Body of pancreas (tissue), 4 donors: ENCODE measurements around the gene ZNF230. TPM values are rescaled to one million over a fixed set of nuclear protein-coding genes. Genes with fewer than 3 reads are reported as not detected.

ENCODE experiments used
- ATAC-seq: fragments of 150-250 bp; one replicate; pipeline ENCODE4 v1.9.1; 2016
- DNase-seq, 4 donors: peaks; one replicate each; pipeline ENCODE4 v3.0.0-alpha.2; 2019
- H3K27ac ChIP-seq, 4 donors: fragments of 200-600 bp; sonication (generic); 1 replicate in 3 of 4; 2 replicates in 1 of 4; pipeline versions ENCODE4 v1.5.1 to v1.6.1; 2016 to 2019; ENCODE audit warnings: mild to moderate bottlenecking in 1 of 4, mixed read lengths in 1 of 4, moderate library complexity in 1 of 4
- H3K27me3 ChIP-seq, 2 donors: fragments of 200-600 bp; sonication (generic); one replicate each; pipeline ENCODE4 v1.6.0; 2016; ENCODE audit warnings: mild to moderate bottlenecking in 1 of 2
- H3K36me3 ChIP-seq, 2 donors: fragments of 200-600 bp; sonication (generic); replicated peaks in 1 of 2; 2 replicates each; pipeline ENCODE4 v1.5.1; 2016; ENCODE audit warnings: low read depth in 2 of 2; ENCODE audit not compliant: insufficient read depth in 1 of 2
- H3K4me1 ChIP-seq: fragments of 200-600 bp; sonication (generic); one replicate; pipeline ENCODE4 v1.6.0; 2016
- H3K4me3 ChIP-seq, 2 donors: fragments of 200-600 bp; sonication (generic); 1 replicate in 1 of 2; 2 replicates in 1 of 2; pipeline ENCODE4 v1.5.1; 2016 to 2019
- H3K9me3 ChIP-seq, 3 donors: fragments of 200-600 bp; sonication (generic); 1 replicate in 2 of 3; 2 replicates in 1 of 3; pipeline ENCODE4 v1.5.1; 2016
- POLR2A ChIP-seq, 3 donors: fragments of 450-650 bp; IDR thresholded peaks; one replicate each; pipeline ENCODE4 v1.6.1; 2016; ENCODE audit warnings: antibody characterized with exemption in 3 of 3, mild to moderate bottlenecking in 2 of 3
- WGBS, 2 donors: methylation state at CpG; one replicate each; pipeline ENCODE4 v1.1.5; 2017; 5-methylcytosine and 5-hydroxymethylcytosine counted together
- intact Hi-C: fragments of 100-400 bp; cut with DNase I; formaldehyde crosslinking; loops from one replicate; pipeline ENCODE4 v1.15.1; 2023
- total RNA-seq, 2 donors: library from RNA; depleted of rRNA; stranded (reverse); fragments of >200 nt; gene quantifications; one replicate each; pipeline ENCODE4 v1.1.0, GENCODE V29; 2016
- TF ChIP-seq, protein P1 (sequence below), 7 experiments: fragments of 450-650 bp in 4 of 7; fragments of 200-600 bp in 3 of 7; sonication (generic) in 3 of 7; IDR thresholded peaks; one replicate each; pipeline ENCODE4 v1.5.1; 2016 to 2019; ENCODE audit warnings: antibody characterized with exemption in 7 of 7

The ZNF230 gene
- total RNA-seq, 2 donors from 2014 or later: 2.9 TPM; not detected in 1

DNA sequence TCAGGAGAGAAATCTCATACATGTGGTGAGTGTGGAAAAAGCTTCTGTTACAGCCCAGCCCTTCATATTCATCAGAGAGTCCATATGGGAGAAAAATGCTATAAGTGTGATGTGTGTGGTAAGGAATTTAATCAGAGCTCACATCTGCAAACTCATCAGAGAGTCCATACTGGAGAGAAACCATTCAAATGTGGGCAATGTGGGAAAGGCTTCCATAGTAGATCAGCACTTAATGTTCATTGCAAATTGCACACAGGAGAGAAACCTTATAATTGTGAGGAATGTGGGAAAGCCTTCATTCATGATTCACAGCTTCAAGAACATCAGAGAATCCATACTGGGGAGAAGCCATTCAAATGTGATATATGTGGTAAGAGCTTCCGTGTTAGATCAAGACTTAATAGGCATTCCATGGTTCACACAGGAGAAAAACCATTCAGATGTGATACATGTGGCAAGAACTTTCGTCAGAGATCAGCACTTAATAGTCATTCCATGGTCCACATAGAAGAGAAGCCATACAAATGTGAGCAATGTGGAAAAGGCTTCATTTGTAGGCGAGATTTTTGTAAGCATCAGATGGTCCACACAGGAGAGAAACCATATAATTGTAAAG is 36.6 kb upstream of the ZNF230 start:
- Histone ChIP-seq H3K27ac (no peak overlapping the region), H3K4me1 (no peaks in the 10 kb centered on the region), H3K4me3 (no peak overlapping the region), H3K9me3 (peaks cover 0 to 78% (median 18%) of the 10 kb centered on the region in 3 donors), H3K27me3 (no peaks in the 10 kb centered on the region), H3K36me3 (peaks cover 14 to 21% of the 10 kb centered on the region in 2 donors)
- intact Hi-C loops: no loop called here
- no peak for ATAC-seq
- WGBS, 2 donors: 98% methylated on average over 3 of the region's 3 CpGs
- TF ChIP-seq POLR2A (IDR thresholded peaks at IDR 0.05): no peak
- TF ChIP-seq, protein P1, sequence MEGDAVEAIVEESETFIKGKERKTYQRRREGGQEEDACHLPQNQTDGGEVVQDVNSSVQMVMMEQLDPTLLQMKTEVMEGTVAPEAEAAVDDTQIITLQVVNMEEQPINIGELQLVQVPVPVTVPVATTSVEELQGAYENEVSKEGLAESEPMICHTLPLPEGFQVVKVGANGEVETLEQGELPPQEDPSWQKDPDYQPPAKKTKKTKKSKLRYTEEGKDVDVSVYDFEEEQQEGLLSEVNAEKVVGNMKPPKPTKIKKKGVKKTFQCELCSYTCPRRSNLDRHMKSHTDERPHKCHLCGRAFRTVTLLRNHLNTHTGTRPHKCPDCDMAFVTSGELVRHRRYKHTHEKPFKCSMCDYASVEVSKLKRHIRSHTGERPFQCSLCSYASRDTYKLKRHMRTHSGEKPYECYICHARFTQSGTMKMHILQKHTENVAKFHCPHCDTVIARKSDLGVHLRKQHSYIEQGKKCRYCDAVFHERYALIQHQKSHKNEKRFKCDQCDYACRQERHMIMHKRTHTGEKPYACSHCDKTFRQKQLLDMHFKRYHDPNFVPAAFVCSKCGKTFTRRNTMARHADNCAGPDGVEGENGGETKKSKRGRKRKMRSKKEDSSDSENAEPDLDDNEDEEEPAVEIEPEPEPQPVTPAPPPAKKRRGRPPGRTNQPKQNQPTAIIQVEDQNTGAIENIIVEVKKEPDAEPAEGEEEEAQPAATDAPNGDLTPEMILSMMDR (IDR thresholded peaks at IDR 0.05): no peak
- no peak for DNase-seq

DNA sequence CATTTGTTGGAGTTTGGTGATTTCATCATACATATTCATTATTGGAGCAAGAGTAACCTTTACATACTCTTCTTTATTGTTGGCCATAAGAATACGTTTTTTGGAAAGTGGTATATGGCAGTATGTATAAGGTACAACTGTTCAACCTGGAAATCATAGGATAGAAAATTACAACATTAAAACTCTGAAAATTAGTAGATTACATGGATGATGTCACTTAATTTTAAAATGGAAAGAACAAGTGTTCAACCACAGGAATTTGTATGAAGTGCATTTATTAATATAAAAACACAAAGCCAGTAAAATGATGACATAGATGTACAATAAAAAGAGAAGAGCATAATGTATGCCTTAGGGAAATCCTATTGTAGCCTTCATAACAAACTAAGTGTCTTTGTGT is 26.0 kb upstream of the ZNF230 start:
- no peak for ATAC-seq
- Histone ChIP-seq H3K36me3 (no peaks in the 10 kb centered on the region), H3K4me1 (no peaks in the 10 kb centered on the region), H3K27ac (no peak overlapping the region), H3K4me3 (no peak overlapping the region), H3K9me3 (peaks cover 0 to 47% (median 0%) of the 10 kb centered on the region in 3 donors), H3K27me3 (no peaks in the 10 kb centered on the region)
- no peak for DNase-seq
- 63 to 66% methylated on average over 1 of the region's 1 CpG for WGBS, 2 donors
- intact Hi-C loops: no loop called here
- TF ChIP-seq, protein P1 (IDR thresholded peaks at IDR 0.05): no peak
- TF ChIP-seq POLR2A (IDR thresholded peaks at IDR 0.05): no peak

- intact Hi-C loops: no loop called here
- 66 to 79% methylated on average over 2 of the region's 2 CpGs for WGBS, 2 donors
These were observed 19.2 kb upstream of the ZNF230 start for GRCh38 chr19:43983544-43983911.

GRCh38 chr19:43983912-43984686 is 18.7 kb upstream of the ZNF230 start, which contains the start of gene ZNF155:
ZNF155 (plus strand) TSS chr19:43984188; CDS start chr19:43988544, 4,356 bp downstream.
- ATAC-seq (peak; percentile 99), DNase-seq (peak; percentile 90 to 97 (median 94))
- 1% methylated on average over 33 to 40 of the region's 40 CpGs for WGBS, 2 donors
- Histone ChIP-seq H3K27me3 (no peaks in the 10 kb centered on the region), H3K4me1 (peaks cover 7% of the 10 kb centered on the region), H3K4me3 (peak within 1 kb of the TSS; percentile 35 to 54), H3K27ac (peak within 1 kb of the TSS in 3 of 4 donors; percentile 22 to 74 (median 55)), H3K9me3 (peaks cover 0 to 5% (median 4%) of the 10 kb centered on the region in 3 donors), H3K36me3 (no peaks in the 10 kb centered on the region)
- TF ChIP-seq, protein P1 (IDR thresholded peaks at IDR 0.05): no peak
- peak in 2 of 3 donors; percentile 41 to 45 for TF ChIP-seq POLR2A (IDR thresholded peaks at IDR 0.05)
- intact Hi-C loops: no loop called here

More at GRCh38 chr19:43983544-43983911, 19.2 kb upstream of the ZNF230 start:
- peak overlapping the region in 1 of 2 donors; percentile 35 for H3K4me3 ChIP-seq
- ATAC-seq (no peak), DNase-seq (no peak)
- H3K36me3 ChIP-seq: no peaks in the 10 kb centered on the region
- H3K9me3 ChIP-seq: peaks cover 0 to 5% (median 4%) of the 10 kb centered on the region in 3 donors
- peaks cover 7% of the 10 kb centered on the region for H3K4me1 ChIP-seq
- no peaks in the 10 kb centered on the region for H3K27me3 ChIP-seq
- peak overlapping the region in 2 of 4 donors; percentile 55 to 74 for H3K27ac ChIP-seq
- no peak for TF ChIP-seq POLR2A (IDR thresholded peaks at IDR 0.05)
- TF ChIP-seq, protein P1 (IDR thresholded peaks at IDR 0.05): no peak
